Endothelial cell of umbilical vein (primary cell): ENCODE data around the gene ATP13A5.

Experiments
- EZH2 ChIP-seq: IDR thresholded peaks from 2 replicates; pipeline ENCODE4 v1.6.1; 2012; ENCODE audit warnings: borderline replicate concordance, low read depth, mild to moderate bottlenecking, moderate library complexity, low read length, inconsistent platforms; ENCODE audit not compliant: severe bottlenecking
- FOS ChIP-seq: IDR thresholded peaks from 2 replicates; pipeline ENCODE4 v1.6.1; 2011; ENCODE audit warnings: mild to moderate bottlenecking, low read length, moderate library complexity, borderline replicate concordance; ENCODE audit not compliant: insufficient read depth
- GATA2 ChIP-seq: IDR thresholded peaks from 2 replicates; pipeline ENCODE4 v1.7.0; 2011; ENCODE audit warnings: low read depth, mild to moderate bottlenecking, moderate library complexity, mixed read lengths, low read length; ENCODE audit not compliant: insufficient read length, insufficient read depth
- JUN ChIP-seq: IDR thresholded peaks from 2 replicates; pipeline ENCODE4 v1.6.1; 2011; ENCODE audit warnings: borderline replicate concordance, low read depth; ENCODE audit not compliant: insufficient read length, insufficient read depth
- MYC ChIP-seq: IDR thresholded peaks from one replicate; pipeline ENCODE4 v1.6.1; 2011; ENCODE audit warnings: mild to moderate bottlenecking, low read depth, low read length
- POLR2A ChIP-seq: IDR thresholded peaks from 2 replicates; pipeline ENCODE4 v1.6.1; 2012; ENCODE audit warnings: low read depth, mild to moderate bottlenecking, control low read depth, low read length
- POLR2AphosphoS5 ChIP-seq: IDR thresholded peaks from 2 replicates; pipeline ENCODE4 v1.6.1; 2012; ENCODE audit warnings: low read depth, mild to moderate bottlenecking, control low read depth, low read length, moderate library complexity; ENCODE audit not compliant: insufficient read depth
- TF ChIP-seq, protein P1 (sequence below): IDR thresholded peaks from 2 replicates; pipeline ENCODE4 v1.6.1; 2011; ENCODE audit not compliant: insufficient read depth, insufficient read length
- TF ChIP-seq, protein P2 (sequence below), 2 donors: IDR thresholded peaks; 1 replicate in 1 of 2; 2 replicates in 1 of 2; pipeline ENCODE4 v1.5.1; 2011; ENCODE audit warnings: low read length in 2 of 2, mild to moderate bottlenecking in 2 of 2, moderate library complexity in 2 of 2, control low read depth in 1 of 2, inconsistent platforms in 1 of 2, low read depth in 1 of 2; ENCODE audit not compliant: insufficient read depth in 1 of 2; ENCODE audit errors: extremely low read depth in 1 of 2

DNA sequence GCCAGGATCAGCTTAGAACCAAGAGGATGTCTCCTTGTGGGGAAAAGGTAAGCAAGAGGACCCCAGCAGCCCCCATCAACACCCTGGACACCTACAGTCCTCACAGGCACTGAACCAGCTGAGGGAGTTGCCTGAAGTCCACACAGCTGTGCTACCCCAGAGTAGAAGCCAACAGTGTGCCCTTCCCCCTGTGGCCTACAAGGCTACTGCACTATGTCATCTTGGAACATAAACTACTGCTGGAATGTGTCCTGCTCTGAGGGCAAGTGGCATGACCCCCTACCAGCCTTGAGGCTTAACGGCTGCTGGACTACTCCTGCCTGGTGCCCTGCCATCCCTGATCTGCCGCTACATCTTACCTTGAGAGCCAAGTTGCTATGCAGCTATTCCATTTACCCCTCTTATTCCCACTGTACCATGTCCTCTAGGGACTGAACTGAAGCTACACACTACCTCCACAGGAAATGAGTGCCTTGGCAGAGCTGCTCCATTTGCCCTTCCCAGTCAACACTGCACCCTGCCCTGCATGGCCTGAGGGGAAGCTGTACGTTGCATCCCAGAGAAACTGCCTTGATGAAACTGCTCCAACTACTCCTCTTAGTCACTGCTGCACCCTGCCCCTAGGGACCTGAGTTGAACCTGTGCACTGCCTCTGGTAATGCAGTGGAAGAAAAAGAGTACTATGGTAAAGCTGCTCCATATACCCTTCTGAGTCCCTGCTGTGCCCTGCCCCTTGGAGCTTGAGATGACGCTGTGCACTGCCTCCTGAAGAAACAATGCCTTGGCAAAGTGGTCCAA lies 40.2 kb upstream of the ATP13A5 start:
- TF ChIP-seq, protein P1, sequence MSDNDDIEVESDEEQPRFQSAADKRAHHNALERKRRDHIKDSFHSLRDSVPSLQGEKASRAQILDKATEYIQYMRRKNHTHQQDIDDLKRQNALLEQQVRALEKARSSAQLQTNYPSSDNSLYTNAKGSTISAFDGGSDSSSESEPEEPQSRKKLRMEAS, result no peak
- TF ChIP-seq, protein P2, sequence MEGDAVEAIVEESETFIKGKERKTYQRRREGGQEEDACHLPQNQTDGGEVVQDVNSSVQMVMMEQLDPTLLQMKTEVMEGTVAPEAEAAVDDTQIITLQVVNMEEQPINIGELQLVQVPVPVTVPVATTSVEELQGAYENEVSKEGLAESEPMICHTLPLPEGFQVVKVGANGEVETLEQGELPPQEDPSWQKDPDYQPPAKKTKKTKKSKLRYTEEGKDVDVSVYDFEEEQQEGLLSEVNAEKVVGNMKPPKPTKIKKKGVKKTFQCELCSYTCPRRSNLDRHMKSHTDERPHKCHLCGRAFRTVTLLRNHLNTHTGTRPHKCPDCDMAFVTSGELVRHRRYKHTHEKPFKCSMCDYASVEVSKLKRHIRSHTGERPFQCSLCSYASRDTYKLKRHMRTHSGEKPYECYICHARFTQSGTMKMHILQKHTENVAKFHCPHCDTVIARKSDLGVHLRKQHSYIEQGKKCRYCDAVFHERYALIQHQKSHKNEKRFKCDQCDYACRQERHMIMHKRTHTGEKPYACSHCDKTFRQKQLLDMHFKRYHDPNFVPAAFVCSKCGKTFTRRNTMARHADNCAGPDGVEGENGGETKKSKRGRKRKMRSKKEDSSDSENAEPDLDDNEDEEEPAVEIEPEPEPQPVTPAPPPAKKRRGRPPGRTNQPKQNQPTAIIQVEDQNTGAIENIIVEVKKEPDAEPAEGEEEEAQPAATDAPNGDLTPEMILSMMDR (IDR thresholded peaks at IDR 0.05; ENCODE audit: extremely low read depth in 1 of 2, insufficient read depth in 1 of 2, low read depth in 1 of 2, low read length in 2 of 2), result no peak
- no peak for TF ChIP-seq POLR2A
- no peak for TF ChIP-seq POLR2AphosphoS5
- no peak for TF ChIP-seq MYC
- TF ChIP-seq JUN, result no peak
- no peak for TF ChIP-seq EZH2
- no peak for TF ChIP-seq FOS
- no peak for TF ChIP-seq GATA2
